NCI-H2196 (cell line): ENCODE data around the gene SMARCAL1.

Source experiments
- DNase-seq: peaks from one replicate; lab custom pipeline; 2025; ENCODE audit not compliant: unreplicated experiment; lab: John Stamatoyannopoulos, UW

The SMARCAL1 gene

DNA sequence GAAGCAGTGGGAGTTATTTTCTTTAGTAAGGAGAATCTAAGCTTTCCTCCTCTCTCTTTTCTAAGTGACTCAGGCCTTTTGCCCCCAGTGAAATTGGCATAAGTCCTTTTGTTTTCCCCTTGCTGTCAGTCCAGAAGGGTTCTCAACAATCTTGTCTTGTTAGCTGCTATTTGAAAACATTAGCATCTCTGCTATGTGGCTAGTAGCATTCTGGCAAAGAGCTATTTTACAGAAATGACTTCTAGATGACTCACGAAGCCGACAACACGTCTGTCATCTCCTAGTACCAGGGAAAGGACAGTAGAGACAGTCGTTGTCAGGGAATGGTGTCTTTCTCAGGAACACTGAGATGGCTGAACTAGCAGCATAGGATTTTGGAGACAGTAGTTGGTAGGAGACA lies 14.7 kb downstream of the SMARCAL1 start:
- no peak for DNase-seq

DNA sequence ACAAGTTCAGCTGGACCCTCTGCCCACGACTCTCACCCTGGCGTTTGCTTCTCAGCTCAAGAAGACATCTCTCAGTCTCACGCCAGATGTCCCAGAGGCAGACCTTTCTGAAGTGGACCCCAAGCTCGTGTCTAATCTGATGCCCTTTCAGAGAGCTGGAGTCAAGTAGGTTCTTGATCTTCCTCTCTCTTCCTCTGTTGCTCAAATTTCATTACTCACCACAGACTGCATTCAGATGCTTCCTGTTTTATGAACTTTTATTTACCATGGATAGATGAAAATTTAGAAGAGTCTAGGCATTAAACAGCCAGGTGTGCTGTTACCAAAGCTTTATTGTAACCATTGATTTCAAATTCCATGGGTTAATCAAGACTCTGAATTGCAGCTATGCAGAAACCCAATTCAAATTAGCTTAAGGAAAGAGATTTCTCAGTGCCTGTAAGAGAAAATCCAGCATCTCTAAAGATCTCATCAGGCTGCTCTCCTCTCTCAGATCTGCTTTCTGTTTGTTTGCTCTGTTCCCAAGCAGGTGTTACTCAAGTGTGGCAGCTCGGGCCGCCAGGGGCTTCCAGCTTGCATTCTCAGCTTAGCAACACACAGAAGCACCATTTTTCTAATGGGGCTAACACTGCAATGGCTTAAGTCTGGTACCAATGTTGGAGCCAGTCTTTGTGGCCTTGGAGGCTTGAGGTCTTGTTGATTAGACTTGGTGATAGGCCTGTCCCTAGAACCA lies 16.5 kb downstream of the SMARCAL1 start:
- peak; percentile 81 for DNase-seq

DNA sequence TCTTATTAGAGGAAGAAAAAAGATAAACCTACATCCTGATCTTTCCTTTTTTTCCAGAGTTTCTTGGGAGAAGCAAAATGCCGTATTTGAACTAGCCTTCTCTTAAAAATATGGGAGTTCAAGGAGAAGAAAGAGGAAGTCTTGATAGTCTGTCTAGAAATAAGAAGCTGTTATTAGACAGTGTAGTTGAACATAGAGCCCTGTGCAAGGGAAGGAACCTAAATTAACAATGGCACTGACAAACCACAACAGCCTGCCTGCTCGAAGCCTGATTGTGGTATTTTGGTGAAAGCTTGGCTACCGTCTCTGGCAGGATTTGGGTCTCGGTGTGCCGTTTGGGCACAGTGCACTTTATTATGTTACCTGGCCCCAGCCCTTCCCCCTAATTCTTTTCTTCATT lies 17.1 kb downstream of the SMARCAL1 start:
- no peak for DNase-seq

DNA sequence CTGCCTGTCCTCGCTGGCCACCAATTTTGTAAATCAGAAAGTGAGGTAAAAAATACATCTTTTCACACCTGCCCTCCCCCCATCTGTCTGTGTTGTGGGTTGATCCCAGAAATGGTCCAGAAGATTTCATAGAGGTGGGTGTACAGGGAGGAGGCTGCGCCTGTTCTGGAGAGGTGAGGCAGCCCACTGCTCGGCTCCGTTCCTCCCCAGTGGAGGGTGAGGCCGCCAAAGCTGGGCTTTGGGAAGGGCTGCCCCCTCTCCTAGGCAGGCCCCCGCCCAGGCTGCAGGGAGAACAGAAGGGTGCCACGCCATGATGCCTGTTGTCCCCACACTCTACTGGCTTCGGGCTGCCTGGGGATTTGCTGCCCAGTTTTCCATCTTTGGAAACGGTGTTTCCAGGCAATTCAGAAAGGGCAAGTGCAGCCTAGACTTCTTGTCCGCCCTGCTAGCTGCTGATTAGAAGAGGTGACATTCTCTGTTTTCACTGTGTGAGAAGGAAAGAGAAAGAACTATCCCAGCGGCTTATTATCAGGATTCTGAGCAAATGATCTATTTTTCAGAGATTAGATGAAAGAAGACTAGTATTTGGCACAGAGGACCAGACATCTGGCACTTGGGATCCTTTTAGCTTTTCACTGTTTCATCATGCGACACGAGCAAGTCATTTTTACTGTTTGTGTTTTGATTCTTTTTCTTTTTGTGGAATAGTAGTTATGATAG lies 18.7 kb downstream of the SMARCAL1 start:
- DNase-seq = no peak

DNA sequence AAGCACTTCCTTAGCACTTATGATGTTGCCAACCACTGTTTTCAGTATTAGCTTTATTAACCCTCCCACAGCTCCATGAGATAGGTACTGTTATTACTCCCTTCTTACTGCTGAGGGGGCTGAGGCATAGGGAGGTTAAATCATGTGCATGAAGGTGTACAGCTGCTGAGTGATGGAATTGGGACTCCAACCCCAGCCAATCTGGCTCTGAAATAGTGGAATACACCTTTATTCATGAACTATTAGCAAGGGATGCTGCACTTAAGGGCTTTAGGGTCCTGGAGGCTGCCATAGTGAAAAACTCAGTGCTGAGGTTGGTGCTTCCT lies 19.2 kb downstream of the SMARCAL1 start:
- DNase-seq = no peak

DNA sequence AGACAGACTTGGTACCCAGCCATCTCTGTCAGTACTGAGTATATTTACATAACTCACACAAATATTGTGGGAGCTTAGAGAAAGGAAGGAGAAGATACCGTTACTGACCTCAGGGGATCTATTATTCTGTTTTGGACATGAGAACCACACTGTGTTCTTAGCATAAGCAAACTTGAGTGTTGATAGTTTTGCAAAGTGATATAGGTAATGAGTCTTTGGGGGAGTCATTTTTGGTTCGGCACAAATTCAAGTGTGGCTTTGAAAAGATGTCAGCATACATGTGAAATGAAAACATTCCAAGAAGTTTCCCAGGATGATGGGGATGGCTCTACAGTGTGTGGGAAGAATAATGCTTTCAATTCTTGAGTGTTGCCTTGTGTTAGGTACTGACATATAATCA lies 24.1 kb downstream of the SMARCAL1 start:
- no peak for DNase-seq

- no peak for DNase-seq
Measured at GRCh38 chr2:216441308-216442010, 29.2 kb downstream of the SMARCAL1 start.

DNA sequence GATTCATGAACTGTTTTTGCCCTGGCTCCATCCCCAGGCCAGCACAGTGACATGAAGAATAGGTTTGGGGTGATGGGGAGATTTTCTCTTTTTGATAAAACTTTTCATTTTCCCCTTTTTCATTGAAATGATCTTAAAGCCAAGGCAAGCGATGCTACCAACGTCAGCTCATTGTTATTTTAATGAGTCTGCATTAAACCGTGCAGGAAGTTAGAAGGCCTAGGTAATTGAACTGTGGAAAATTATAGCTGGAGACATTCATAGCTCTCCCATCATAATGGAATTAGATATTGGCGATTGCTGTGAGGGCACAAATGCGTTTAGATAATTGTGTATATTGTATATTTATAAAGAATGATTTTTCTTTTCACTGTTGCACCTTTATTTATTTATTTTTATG lies 33.2 kb downstream of the SMARCAL1 start:
- no peak for DNase-seq

GRCh38 chr2:216446343-216446742 lies 34.1 kb downstream of the SMARCAL1 start:
- DNase-seq = no peak

DNA sequence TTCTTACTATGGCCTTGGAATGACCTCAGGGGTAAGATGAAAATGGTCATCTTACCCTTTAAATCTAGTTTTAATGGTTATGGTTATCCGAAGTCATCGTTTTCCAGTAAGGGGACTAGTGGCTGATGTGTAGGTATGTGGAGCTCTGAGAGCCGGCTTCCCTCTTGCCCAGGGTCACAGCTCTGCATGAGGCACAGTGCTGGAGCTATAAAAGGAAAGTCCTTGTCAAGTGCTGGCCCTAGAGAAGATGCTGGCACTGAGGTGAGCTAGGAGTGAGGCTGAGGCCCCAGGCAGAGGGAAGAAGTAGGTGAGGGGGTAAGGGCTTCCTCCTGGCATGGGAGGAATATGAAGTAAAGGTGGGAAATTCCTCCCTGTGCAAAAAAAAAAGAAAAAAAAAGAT lies 35.0 kb downstream of the SMARCAL1 start:
- DNase-seq = no peak

- no peak for DNase-seq
Measured at GRCh38 chr2:216448829-216449228, 36.5 kb downstream of the SMARCAL1 start.

GRCh38 chr2:216450346-216450745 lies 38.1 kb downstream of the SMARCAL1 start:
- DNase-seq = no peak

DNA sequence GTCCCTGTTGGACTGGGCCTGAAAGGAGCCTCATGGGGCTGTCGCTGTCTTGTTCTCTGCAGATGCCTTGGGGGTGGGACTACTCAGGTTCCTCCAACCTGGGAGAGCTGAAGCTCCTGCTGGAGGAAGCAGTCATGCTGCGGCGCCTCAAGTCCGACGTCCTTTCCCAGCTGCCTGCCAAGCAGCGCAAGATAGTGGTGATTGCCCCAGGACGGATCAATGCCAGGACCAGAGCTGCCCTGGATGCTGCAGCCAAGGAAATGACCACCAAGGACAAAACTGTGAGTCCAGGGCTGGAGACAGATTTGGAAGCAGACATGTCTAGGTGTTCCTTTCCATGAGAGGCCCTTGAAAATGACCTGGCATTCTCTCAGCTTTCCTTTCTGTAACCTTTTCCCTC lies 38.5 kb downstream of the SMARCAL1 start:
- no peak for DNase-seq

DNA sequence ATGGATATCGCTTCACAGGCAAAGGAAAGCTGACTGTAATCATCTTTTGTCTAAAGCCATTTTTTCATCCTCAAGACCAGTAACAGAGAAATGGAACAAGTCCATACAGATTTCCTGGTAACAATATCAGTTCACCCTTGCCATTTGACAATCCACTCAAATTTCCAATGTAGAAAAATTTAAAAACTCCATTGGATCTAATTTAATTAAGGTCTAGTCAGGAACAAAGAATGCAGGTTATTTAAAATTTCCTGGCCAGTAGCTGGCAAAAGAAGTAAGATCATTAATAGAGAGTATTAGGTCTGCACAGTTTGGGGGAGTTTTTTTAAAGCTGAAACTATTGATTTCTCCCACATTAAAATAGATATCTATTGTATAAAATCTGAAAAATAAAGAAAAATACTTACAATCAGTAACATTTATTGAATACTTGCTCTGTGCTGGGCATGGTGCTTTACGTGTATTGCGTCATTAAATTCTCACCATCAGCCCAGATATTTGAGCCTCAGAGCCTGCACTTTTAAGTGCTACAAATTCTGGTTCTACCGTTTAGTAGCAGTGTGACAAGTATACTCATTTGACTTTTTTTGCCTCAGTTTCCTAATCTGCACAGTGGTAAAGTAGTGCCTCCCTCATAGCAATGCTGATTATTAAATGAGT lies 41.8 kb downstream of the SMARCAL1 start:
- DNase-seq = no peak

DNA sequence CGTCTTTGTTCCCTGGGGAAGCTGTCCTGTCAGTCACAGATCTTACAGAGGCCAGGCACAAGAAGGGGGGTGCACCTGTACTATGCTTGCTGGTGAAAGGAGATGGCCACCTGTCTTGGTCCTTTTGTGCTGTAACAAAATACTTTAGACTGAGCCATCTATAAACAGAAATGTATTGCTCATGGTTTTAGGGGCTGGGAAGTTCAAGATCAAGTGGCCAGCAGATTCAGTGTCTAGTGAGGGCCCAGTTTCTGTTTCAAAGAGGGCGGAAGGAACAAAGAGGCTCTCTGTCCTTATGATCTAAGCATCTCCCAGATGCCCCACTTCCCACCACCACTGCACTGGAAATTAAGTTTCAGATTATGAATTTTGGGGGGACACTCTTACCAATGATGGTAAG lies 50.9 kb downstream of the SMARCAL1 start:
- no peak for DNase-seq

- no peak for DNase-seq
Measured at GRCh38 chr2:216464104-216464720, 51.9 kb downstream of the SMARCAL1 start.

DNA sequence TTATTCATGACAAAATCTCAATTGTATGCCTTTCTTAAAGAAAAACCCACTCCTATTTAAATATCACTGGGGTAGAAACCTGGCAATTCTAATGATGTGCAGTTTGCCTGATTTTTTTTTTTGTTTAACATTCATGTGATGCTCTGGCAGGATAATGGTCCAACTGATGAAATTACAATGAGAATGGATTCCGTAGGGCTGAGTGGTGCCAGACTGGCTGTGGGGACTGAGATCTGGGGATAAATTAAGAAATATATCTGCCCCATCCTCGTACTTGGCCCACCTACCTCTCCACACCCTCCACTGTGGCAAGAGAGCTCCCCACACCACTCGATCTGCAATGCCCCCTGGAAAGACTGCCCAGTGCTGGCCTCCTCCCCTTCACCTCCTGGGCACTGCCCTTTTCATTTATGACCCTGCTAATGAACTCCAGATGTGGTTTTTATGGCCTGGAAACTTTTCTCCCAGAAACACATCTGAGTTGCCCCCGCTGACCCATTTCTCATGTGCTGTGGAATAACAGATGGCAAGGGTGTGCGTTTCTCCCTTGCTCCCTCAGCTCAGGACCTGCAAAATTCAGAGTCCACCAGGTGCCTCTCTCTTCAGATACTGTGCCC lies 53.4 kb downstream of the SMARCAL1 start:
- DNase-seq = no peak

DNA sequence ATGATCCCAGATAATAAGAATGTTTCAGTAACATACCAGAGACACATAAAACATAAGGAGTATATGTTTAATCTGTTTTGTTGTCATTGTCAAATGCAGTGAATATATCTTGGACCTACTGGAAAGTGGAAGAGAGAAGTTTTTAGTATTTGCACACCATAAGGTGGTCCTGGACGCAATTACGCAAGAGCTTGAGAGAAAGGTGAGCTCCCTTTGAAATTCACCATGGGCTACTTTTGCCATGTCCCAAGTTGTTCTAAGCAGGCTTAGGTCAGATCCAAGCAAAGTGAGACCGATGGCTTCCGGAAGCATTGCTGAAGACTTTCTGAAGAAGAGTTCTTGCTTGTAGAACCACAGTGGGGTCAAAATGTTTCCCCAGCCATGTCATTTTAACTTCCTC lies 55.6 kb downstream of the SMARCAL1 start:
- no peak for DNase-seq

DNA sequence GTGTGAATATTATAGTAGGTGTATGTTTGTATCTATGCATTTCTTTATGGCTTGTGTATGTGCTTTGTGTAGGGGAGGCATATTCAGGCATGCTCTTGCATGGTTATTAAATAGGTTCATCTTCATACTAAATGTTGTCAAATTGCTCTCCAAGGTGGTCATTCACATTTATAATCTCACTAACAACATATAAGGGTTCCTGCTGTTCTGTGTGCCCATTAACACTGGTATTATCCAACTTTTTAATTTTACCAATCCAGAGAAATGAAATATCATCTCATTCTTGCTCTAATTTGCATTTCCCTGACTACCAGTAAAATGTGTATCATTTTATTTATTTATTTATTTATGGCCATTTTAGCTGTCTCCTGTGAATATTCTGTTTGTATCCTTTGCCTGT lies 57.4 kb downstream of the SMARCAL1 start:
- no peak for DNase-seq

- no peak for DNase-seq
Measured at GRCh38 chr2:216473187-216473586, 60.9 kb downstream of the SMARCAL1 start.
